Effector memory CD4-positive, alpha-beta T cell (primary cell): ENCODE measurements around the gene SEC61A1.

ENCODE experiments used
- DNase-seq, 3 donors: peaks; one replicate each; pipeline ENCODE4 v3.0.0-alpha.2; 2020
- H3K27ac ChIP-seq: 2 replicates; pipeline ENCODE4 v1.7.0; 2013; ENCODE audit warnings: mild to moderate bottlenecking, low read length, moderate library complexity; ENCODE audit not compliant: insufficient read depth, poor library complexity, severe bottlenecking
- H3K27me3 ChIP-seq: replicated peaks from 2 replicates; pipeline ENCODE4 v1.7.0; 2013; ENCODE audit warnings: mild to moderate bottlenecking, low read length; ENCODE audit not compliant: insufficient read depth, control insufficient read depth, poor library complexity, severe bottlenecking
- H3K36me3 ChIP-seq: 2 replicates; pipeline ENCODE4 v1.7.0; 2013; ENCODE audit warnings: mild to moderate bottlenecking, low read length, moderate library complexity; ENCODE audit not compliant: control insufficient read depth, insufficient read depth
- H3K4me1 ChIP-seq: 2 replicates; pipeline ENCODE4 v1.7.0; 2013; ENCODE audit warnings: low read length, mild to moderate bottlenecking; ENCODE audit not compliant: control insufficient read depth, insufficient read depth, poor library complexity, severe bottlenecking
- H3K4me3 ChIP-seq: 2 replicates; pipeline ENCODE4 v1.7.0; 2013; ENCODE audit warnings: low read length, low read depth, mild to moderate bottlenecking; ENCODE audit not compliant: insufficient read depth, poor library complexity, severe bottlenecking
- H3K9me3 ChIP-seq: 2 replicates; pipeline ENCODE4 v1.7.0; 2013; ENCODE audit warnings: mild to moderate bottlenecking, low read length, moderate library complexity; ENCODE audit not compliant: control insufficient read depth

The SEC61A1 gene

GRCh38 chr3:128083396-128083795 lies 31.2 kb downstream of the SEC61A1 start:
- Histone ChIP-seq H3K4me1 (no peaks in the 10 kb centered on the region), H3K4me3 (no peak overlapping the region), H3K9me3 (no peaks in the 10 kb centered on the region), H3K36me3 (peaks cover 77% of the 10 kb centered on the region), H3K27ac (no peak overlapping the region), H3K27me3 (no peaks in the 10 kb centered on the region)
- DNase-seq: no peak

- Histone ChIP-seq H3K9me3 (no peaks in the 10 kb centered on the region), H3K27me3 (no peaks in the 10 kb centered on the region), H3K4me3 (no peak overlapping the region), H3K27ac (no peak overlapping the region), H3K36me3 (peaks cover 73% of the 10 kb centered on the region), H3K4me1 (no peaks in the 10 kb centered on the region)
- DNase-seq: no peak
Observed at GRCh38 chr3:128083980-128084674, 31.9 kb downstream of the SEC61A1 start.

GRCh38 chr3:128084675-128085021 lies 32.4 kb downstream of the SEC61A1 start:
- Histone ChIP-seq H3K4me3 (no peak overlapping the region), H3K36me3 (peaks cover 68% of the 10 kb centered on the region)
- no peak for DNase-seq

GRCh38 chr3:128089135-128089534 lies 36.9 kb downstream of the SEC61A1 start:
- no peak for DNase-seq
- no peaks in the 10 kb centered on the region for H3K27me3 ChIP-seq
- H3K9me3 ChIP-seq: no peaks in the 10 kb centered on the region
- peaks cover 45% of the 10 kb centered on the region for H3K36me3 ChIP-seq
- H3K4me3 ChIP-seq: no peak overlapping the region
- H3K27ac ChIP-seq: no peak overlapping the region
- H3K4me1 ChIP-seq: no peaks in the 10 kb centered on the region

More at GRCh38 chr3:128084675-128085021, 32.4 kb downstream of the SEC61A1 start:
- no peaks in the 10 kb centered on the region for H3K9me3 ChIP-seq
- no peaks in the 10 kb centered on the region for H3K27me3 ChIP-seq
- H3K4me1 ChIP-seq: no peaks in the 10 kb centered on the region
- no peak overlapping the region for H3K27ac ChIP-seq

- Histone ChIP-seq H3K36me3 (peaks cover 30% of the 10 kb centered on the region), H3K27me3 (no peaks in the 10 kb centered on the region), H3K27ac (no peak overlapping the region), H3K9me3 (no peaks in the 10 kb centered on the region), H3K4me1 (no peaks in the 10 kb centered on the region), H3K4me3 (no peak overlapping the region)
- DNase-seq: no peak
Observed at GRCh38 chr3:128091586-128091985, 39.3 kb downstream of the SEC61A1 start.

GRCh38 chr3:128094295-128095151 lies 42.3 kb downstream of the SEC61A1 start:
- H3K36me3 ChIP-seq: peaks cover 50% of the 10 kb centered on the region
- H3K4me1 ChIP-seq: no peaks in the 10 kb centered on the region
- H3K27me3 ChIP-seq: no peaks in the 10 kb centered on the region
- DNase-seq: no peak
- no peak overlapping the region for H3K27ac ChIP-seq
- H3K4me3 ChIP-seq: no peak overlapping the region
- no peaks in the 10 kb centered on the region for H3K9me3 ChIP-seq

GRCh38 chr3:128095222-128095703 lies 43.0 kb downstream of the SEC61A1 start:
- no peak overlapping the region for H3K27ac ChIP-seq

GRCh38 chr3:128098234-128098633 lies 46.0 kb downstream of the SEC61A1 start:
- Histone ChIP-seq H3K4me3 (no peak overlapping the region), H3K36me3 (peaks cover 79% of the 10 kb centered on the region), H3K27me3 (no peaks in the 10 kb centered on the region), H3K27ac (no peak overlapping the region), H3K9me3 (no peaks in the 10 kb centered on the region), H3K4me1 (no peaks in the 10 kb centered on the region)
- no peak for DNase-seq

More at GRCh38 chr3:128095222-128095703, 43.0 kb downstream of the SEC61A1 start:
- Histone ChIP-seq H3K36me3 (peaks cover 57% of the 10 kb centered on the region), H3K4me3 (no peak overlapping the region), H3K4me1 (no peaks in the 10 kb centered on the region), H3K27me3 (no peaks in the 10 kb centered on the region), H3K9me3 (no peaks in the 10 kb centered on the region)
- peak; percentile 52 to 67 (median 57) for DNase-seq

GRCh38 chr3:128100161-128100560 lies 47.9 kb downstream of the SEC61A1 start:
- H3K27ac ChIP-seq: no peak overlapping the region
- H3K4me1 ChIP-seq: no peaks in the 10 kb centered on the region
- peaks cover 84% of the 10 kb centered on the region for H3K36me3 ChIP-seq
- no peaks in the 10 kb centered on the region for H3K9me3 ChIP-seq
- H3K4me3 ChIP-seq: no peak overlapping the region
- no peaks in the 10 kb centered on the region for H3K27me3 ChIP-seq
- no peak for DNase-seq

GRCh38 chr3:128100638-128101037 lies 48.4 kb downstream of the SEC61A1 start:
- no peak for DNase-seq
- Histone ChIP-seq H3K36me3 (peaks cover 84% of the 10 kb centered on the region), H3K27me3 (no peaks in the 10 kb centered on the region)

More at GRCh38 chr3:128100638-128101037, 48.4 kb downstream of the SEC61A1 start:
- no peak overlapping the region for H3K4me3 ChIP-seq
- H3K27ac ChIP-seq: no peak overlapping the region
- H3K4me1 ChIP-seq: no peaks in the 10 kb centered on the region
- H3K9me3 ChIP-seq: no peaks in the 10 kb centered on the region
